CD4-positive, alpha-beta memory T cell (primary cell): Measurements from ENCODE around the gene BCAS1. TPM values are rescaled to one million over a fixed set of nuclear protein-coding genes. Genes with fewer than 3 reads are reported as not detected.

Experiments used
- CTCF ChIA-PET: fragments of 350-600 bp; sonication (Branson Sonifier 250); formaldehyde crosslinking; loops from one replicate; lab custom pipeline; 2021; ENCODE audit warnings: inconsistent platforms; ENCODE audit not compliant: partially characterized antibody; lab: Charles Lee
- POLR2A ChIA-PET: fragments of 350-600 bp; sonication (Branson Sonifier 250); formaldehyde crosslinking; loops from one replicate; lab custom pipeline; 2021; ENCODE audit not compliant: partially characterized antibody; lab: Charles Lee
- DNase-seq, 5 donors: peaks; one replicate each; pipeline versions ENCODE4 v3.0.0 to v3.0.0-alpha.2; 2020 to 2022; ENCODE audit warnings: mixed read lengths in 1 of 5
- H3K27ac ChIP-seq: one replicate; pipeline ENCODE4 v1.7.0; 2013; ENCODE audit warnings: low read depth, low read length
- H3K27me3 ChIP-seq: 2 replicates; pipeline ENCODE4 v1.7.0; 2013; ENCODE audit warnings: mild to moderate bottlenecking, low read length, moderate library complexity; ENCODE audit not compliant: insufficient read depth
- H3K36me3 ChIP-seq: 2 replicates; pipeline ENCODE4 v1.7.0; 2013; ENCODE audit warnings: mild to moderate bottlenecking, low read length, moderate library complexity; ENCODE audit not compliant: insufficient read depth
- H3K4me1 ChIP-seq: 2 replicates; pipeline ENCODE4 v1.7.0; 2013; ENCODE audit warnings: mild to moderate bottlenecking, low read length, moderate library complexity; ENCODE audit not compliant: insufficient read depth
- H3K4me3 ChIP-seq, 2 donors: one replicate each; pipeline ENCODE4 v1.7.0; 2013; ENCODE audit warnings: low read length in 2 of 2, mild to moderate bottlenecking in 1 of 2
- H3K9me3 ChIP-seq, 2 donors: one replicate each; pipeline ENCODE4 v1.7.0; 2013; ENCODE audit warnings: low read length in 2 of 2, control low read depth in 1 of 2; ENCODE audit not compliant: control insufficient read depth in 1 of 2
- H3K27ac Mint-ChIP-seq, 7 donors: one replicate each; pipeline ENCODE4 v1.8.0; 2020 to 2021; ENCODE audit warnings: mixed read lengths in 7 of 7, mild to moderate bottlenecking in 6 of 7, inconsistent platforms in 3 of 7, moderate library complexity in 3 of 7
- H3K27me3 Mint-ChIP-seq, 2 donors: one replicate each; pipeline ENCODE4 v1.8.0; 2020 to 2021; ENCODE audit warnings: mixed read lengths in 2 of 2
- H3K36me3 Mint-ChIP-seq, 2 donors: one replicate each; pipeline ENCODE4 v1.8.0; 2020 to 2021; ENCODE audit warnings: mixed read lengths in 2 of 2, inconsistent platforms in 1 of 2, mild to moderate bottlenecking in 1 of 2
- H3K4me1 Mint-ChIP-seq, 4 donors: one replicate each; pipeline ENCODE4 v1.8.0; 2020 to 2021; ENCODE audit warnings: mixed read lengths in 4 of 4, mild to moderate bottlenecking in 1 of 4
- H3K4me3 Mint-ChIP-seq, 8 donors: one replicate each; pipeline ENCODE4 v1.8.0; 2020 to 2021; ENCODE audit warnings: mixed read lengths in 8 of 8, mild to moderate bottlenecking in 7 of 8, moderate library complexity in 6 of 8, inconsistent platforms in 3 of 8
- H3K9me3 Mint-ChIP-seq, 8 donors: one replicate each; pipeline ENCODE4 v1.8.0; 2020 to 2021; ENCODE audit warnings: mixed read lengths in 8 of 8, mild to moderate bottlenecking in 5 of 8, inconsistent platforms in 3 of 8, moderate library complexity in 1 of 8
- intact Hi-C: fragments of 100-400 bp; cut with micrococcal nuclease; formaldehyde crosslinking; loops from one replicate; pipeline ENCODE4 v1.15.1; 2023
- polyA plus RNA-seq, 2 donors: library from polyadenylated mRNA; unstranded; fragments of 300-500 nt; fragmentation: Illumina TruSeq; gene quantifications; one replicate each; pipeline ENCODE4 v1.2.3, GENCODE V29; 2021
- total RNA-seq, 2 experiments: library from RNA; stranded (reverse); gene quantifications; one replicate each; pipeline ENCODE4 v1.2.3, GENCODE V29; 2021

The BCAS1 gene, protein sequence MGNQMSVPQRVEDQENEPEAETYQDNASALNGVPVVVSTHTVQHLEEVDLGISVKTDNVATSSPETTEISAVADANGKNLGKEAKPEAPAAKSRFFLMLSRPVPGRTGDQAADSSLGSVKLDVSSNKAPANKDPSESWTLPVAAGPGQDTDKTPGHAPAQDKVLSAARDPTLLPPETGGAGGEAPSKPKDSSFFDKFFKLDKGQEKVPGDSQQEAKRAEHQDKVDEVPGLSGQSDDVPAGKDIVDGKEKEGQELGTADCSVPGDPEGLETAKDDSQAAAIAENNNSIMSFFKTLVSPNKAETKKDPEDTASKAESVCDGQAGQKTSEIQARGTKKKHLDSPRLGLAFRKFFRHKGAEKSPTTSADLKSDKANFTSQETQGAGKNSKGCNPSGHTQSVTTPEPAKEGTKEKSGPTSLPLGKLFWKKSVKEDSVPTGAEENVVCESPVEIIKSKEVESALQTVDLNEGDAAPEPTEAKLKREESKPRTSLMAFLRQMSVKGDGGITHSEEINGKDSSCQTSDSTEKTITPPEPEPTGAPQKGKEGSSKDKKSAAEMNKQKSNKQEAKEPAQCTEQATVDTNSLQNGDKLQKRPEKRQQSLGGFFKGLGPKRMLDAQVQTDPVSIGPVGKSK
- total RNA-seq: under 1 TPM; 0.25 to 0.32 TPM
- under 1 TPM in 1 of 2 donors, not detected in 1; 0.17 TPM for polyA plus RNA-seq

DNA sequence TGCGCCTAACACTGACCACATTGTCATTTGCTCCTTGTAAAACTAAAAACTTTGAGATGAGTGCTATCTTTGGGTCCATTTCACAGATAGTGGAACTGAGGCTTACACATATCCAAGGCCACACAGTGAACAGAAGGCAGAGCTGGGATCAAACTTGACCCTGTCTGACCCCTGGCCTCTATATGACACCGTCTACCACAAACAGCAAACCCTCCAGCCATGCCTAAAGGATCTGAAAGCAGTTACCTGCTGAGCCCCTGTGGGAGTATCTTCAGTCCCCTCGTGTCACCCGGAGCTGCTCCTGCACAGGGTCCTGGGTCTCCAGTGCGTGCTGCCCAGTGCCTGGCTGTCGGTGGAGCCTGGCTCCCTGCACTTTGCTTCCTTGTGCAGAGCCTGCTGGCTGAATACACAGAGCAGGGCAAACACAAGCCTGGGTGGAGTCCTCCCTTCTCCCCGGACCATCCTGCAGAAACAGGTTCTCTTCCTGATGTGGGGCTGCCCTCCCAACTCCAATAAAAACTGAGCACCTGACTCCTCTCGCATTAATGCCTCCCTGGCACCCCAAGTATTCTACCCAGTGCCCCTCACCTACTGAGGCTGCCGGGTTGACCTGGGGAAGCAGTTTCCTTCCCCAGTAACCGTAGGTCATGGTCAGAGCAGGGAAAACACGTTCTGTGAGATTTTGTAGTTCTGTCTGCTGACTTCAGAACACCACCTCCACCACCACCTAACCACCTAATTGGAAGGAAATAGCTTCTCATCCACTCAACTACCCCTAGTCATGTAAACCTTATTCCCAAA, at the start of gene BCAS1:
Gene BCAS1 (minus strand): TSS at position 408 of the 801 bp plus-strand sequence. CDS start 11,876 bp downstream, outside the sequence.
- Mint-ChIP-seq H3K27ac (no peak within 1 kb of the TSS), H3K9me3 (peaks cover 0 to 2% (median 0%) of the 10 kb centered on the region in 8 donors), H3K36me3 (no peaks in the 10 kb centered on the region), H3K4me1 (no peaks in the 10 kb centered on the region), H3K27me3 (peaks cover 0 to 2% of the 10 kb centered on the region in 2 donors), H3K4me3 (no peak within 1 kb of the TSS)
- Histone ChIP-seq H3K27ac (no peak within 1 kb of the TSS), H3K9me3 (no peaks in the 10 kb centered on the region), H3K27me3 (no peaks in the 10 kb centered on the region), H3K4me1 (no peaks in the 10 kb centered on the region), H3K36me3 (no peaks in the 10 kb centered on the region), H3K4me3 (no peak within 1 kb of the TSS)
- ChIA-PET CTCF (interaction anchor here (1.0 to 1.1 kb wide), 2 partner anchors 9 to 33 kb away, joined by 3 read pairs; no protein-coding TSS in a partner anchor), POLR2A (no interaction called here)
- intact Hi-C loops: no loop called here
- no peak for DNase-seq

DNA sequence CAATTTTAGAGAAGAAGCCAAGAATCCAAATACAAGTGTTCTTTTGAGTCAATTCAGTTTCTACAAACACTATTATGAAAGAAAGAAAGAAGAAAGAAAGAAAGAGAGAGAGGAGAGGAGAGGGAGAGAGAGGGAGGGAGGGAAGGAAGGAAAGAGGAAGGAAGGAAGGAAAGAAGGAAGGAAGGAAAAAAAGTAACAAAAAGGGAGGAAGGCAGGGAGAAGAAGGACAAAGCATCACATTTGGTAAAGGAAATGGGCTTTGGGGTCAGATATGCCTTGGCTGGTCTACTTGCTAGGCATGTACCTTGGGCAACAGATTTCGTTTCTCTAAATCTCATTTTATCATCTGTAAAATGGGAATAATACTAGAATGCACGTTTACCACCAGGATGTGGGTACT, 49.4 kb upstream of the BCAS1 start:
- CTCF ChIA-PET: no interaction called here
- H3K27ac ChIP-seq: no peak overlapping the region
- H3K36me3 ChIP-seq: no peaks in the 10 kb centered on the region
- H3K9me3 ChIP-seq: no peaks in the 10 kb centered on the region
- no peak overlapping the region for H3K4me3 Mint-ChIP-seq
- no peak overlapping the region for H3K4me3 ChIP-seq
- POLR2A ChIA-PET: no interaction called here
- H3K9me3 Mint-ChIP-seq: no peaks in the 10 kb centered on the region
- H3K4me1 Mint-ChIP-seq: no peaks in the 10 kb centered on the region
- H3K27ac Mint-ChIP-seq: no peak overlapping the region
- intact Hi-C loops: no loop called here
- H3K36me3 Mint-ChIP-seq: no peaks in the 10 kb centered on the region
- no peaks in the 10 kb centered on the region for H3K27me3 ChIP-seq
- no peak for DNase-seq
- peaks cover 0 to 1% of the 10 kb centered on the region in 2 donors for H3K27me3 Mint-ChIP-seq
- no peaks in the 10 kb centered on the region for H3K4me1 ChIP-seq

DNA sequence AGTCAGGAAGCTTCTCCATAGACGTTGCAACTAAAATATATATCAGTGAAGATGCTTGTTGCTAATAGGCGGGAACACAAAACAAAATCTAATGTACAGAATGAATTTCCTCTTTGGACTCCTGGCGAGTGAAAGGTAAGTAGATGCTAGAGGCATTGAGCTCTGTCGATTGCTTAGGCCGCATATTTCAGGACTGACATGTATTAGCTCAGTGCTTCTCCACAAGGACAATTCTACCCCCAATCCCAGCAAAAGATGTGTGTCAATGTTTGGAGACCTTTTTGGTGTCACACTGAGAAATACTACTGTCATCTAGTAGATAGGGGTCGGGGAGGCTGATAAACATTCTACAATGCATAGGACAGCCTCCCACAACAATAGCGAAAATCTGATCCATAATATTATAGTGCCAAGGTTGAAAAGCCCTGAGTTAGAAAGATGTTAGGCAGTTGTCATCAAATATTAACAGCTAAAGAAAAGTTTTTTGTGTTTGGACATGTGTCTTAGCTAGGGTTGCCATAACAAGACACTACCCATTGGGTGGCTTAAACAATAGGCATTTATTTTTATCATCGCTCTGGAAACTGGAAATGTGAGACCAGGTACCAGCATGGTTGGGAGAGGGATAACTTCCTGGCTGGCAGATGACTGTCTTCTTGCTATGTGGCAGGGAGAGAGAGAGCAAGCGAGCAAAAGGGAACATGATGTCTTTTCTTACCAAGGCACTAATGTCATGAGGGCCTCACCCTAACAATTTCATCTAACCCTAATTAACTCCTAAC, 48.0 kb upstream of the BCAS1 start:
- Histone ChIP-seq H3K4me3 (no peak overlapping the region), H3K36me3 (no peaks in the 10 kb centered on the region), H3K4me1 (no peaks in the 10 kb centered on the region), H3K27ac (no peak overlapping the region), H3K27me3 (no peaks in the 10 kb centered on the region), H3K9me3 (no peaks in the 10 kb centered on the region)
- Mint-ChIP-seq H3K27me3 (peaks cover 2 to 5% of the 10 kb centered on the region in 2 donors), H3K4me3 (no peak overlapping the region), H3K9me3 (no peaks in the 10 kb centered on the region), H3K27ac (no peak overlapping the region), H3K4me1 (no peaks in the 10 kb centered on the region), H3K36me3 (no peaks in the 10 kb centered on the region)
- no peak for DNase-seq
- CTCF ChIA-PET: interaction anchor here (1.9 to 2.6 kb wide), 2 partner anchors 12 to 15 kb away, joined by 5 to 10 read pairs; no protein-coding TSS in a partner anchor
- POLR2A ChIA-PET: no interaction called here
- intact Hi-C loops: no loop called here

DNA sequence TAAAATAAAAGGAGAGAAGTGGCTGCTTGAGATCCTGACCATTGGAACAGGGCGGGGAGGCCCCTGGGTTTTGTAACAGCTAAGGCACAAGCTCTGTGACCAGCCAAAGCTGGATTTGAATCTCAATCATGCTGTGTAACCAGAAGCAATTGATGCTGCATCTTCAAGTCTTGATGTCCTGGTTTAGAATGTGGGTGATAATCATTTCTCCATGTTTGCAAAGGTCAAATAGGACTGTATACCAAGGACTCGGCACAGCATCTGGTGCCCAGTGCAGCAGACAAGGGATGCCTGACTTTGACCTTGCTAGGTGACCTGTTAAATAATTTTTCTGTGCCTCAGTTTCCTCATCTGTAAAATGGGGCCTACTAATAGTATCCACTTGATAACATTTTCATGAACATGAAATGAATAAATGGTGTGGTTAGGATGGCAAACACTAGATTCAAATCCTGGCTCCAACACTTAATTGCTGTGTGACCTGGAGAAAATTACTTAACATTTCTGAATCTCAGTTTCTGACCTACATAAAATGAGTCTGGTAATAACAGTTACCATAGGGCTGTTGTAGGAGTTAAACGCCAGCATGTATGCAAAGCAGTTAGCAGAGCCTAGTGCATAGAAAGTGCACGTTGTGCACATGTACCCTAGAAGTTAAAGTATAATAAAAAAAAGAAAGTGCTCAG, 46.3 kb upstream of the BCAS1 start:
- H3K36me3 Mint-ChIP-seq: no peaks in the 10 kb centered on the region
- no peak overlapping the region for H3K27ac ChIP-seq
- DNase-seq: no peak
- H3K4me3 ChIP-seq: no peak overlapping the region
- no peaks in the 10 kb centered on the region for H3K4me1 ChIP-seq
- no peaks in the 10 kb centered on the region for H3K36me3 ChIP-seq
- no peak overlapping the region for H3K4me3 Mint-ChIP-seq
- CTCF ChIA-PET: interaction anchor here (1.2 to 2.6 kb wide), 3 partner anchors 10 to 13 kb away, joined by 3 to 10 read pairs (median 5); no protein-coding TSS in a partner anchor
- no peaks in the 10 kb centered on the region for H3K27me3 ChIP-seq
- H3K27me3 Mint-ChIP-seq: peaks cover 4 to 5% of the 10 kb centered on the region in 2 donors
- no peaks in the 10 kb centered on the region for H3K4me1 Mint-ChIP-seq
- no peak overlapping the region for H3K27ac Mint-ChIP-seq
- peaks cover 0 to under 1% (median 0%) of the 10 kb centered on the region in 8 donors for H3K9me3 Mint-ChIP-seq
- POLR2A ChIA-PET: interaction anchor here (0.6 kb wide), 1 partner anchor 61 kb away, joined by 3 read pairs; no protein-coding TSS in a partner anchor
- no peaks in the 10 kb centered on the region for H3K9me3 ChIP-seq
- intact Hi-C loops: no loop called here

DNA sequence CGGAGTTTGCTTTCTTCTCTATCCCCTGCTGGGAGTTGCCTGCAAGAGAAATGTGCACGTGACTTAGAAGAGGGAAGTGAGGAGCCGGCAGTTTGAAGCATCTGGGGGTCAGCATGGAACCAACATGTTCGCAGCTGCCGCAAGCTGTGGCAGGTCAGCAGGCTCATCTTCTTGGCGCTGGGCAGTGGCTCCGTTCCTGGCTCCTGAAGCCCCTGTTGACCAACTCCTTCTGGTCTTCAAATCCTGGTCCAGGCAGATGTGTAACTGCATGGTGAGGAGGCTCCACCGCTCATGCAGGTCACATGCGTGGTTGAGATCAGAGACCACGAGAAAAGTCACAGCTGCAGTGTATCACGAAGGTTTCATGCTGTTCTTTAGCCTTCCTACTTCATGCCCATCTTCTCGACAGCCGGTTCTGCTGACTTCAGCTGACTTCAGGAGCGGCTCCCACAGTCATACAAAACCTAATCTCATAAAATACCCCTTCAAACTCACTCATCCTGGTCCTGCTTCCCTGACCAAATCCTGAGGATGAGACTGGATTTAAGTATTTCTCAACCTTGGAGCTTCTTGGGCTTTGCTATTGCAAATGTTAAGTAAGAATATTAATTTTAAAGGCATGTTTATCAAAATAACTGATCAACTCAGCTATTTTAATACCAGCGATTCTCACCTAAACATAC, 44.9 kb upstream of the BCAS1 start:
- Histone ChIP-seq H3K4me1 (no peaks in the 10 kb centered on the region), H3K27me3 (no peaks in the 10 kb centered on the region), H3K9me3 (no peaks in the 10 kb centered on the region), H3K36me3 (no peaks in the 10 kb centered on the region), H3K27ac (no peak overlapping the region), H3K4me3 (no peak overlapping the region)
- peaks cover 5 to 8% of the 10 kb centered on the region in 2 donors for H3K27me3 Mint-ChIP-seq
- intact Hi-C loops: no loop called here
- no peak overlapping the region for H3K27ac Mint-ChIP-seq
- ChIA-PET POLR2A (no interaction called here), CTCF (interaction anchor here (0.7 to 1.2 kb wide), 2 partner anchors 8 to 17 kb away, joined by 3 read pairs; no protein-coding TSS in a partner anchor)
- H3K4me1 Mint-ChIP-seq: no peaks in the 10 kb centered on the region
- peaks cover 0 to 2% of the 10 kb centered on the region in 2 donors for H3K36me3 Mint-ChIP-seq
- H3K9me3 Mint-ChIP-seq: peaks cover 0 to 4% (median 0%) of the 10 kb centered on the region in 8 donors
- no peak overlapping the region for H3K4me3 Mint-ChIP-seq
- no peak for DNase-seq

DNA sequence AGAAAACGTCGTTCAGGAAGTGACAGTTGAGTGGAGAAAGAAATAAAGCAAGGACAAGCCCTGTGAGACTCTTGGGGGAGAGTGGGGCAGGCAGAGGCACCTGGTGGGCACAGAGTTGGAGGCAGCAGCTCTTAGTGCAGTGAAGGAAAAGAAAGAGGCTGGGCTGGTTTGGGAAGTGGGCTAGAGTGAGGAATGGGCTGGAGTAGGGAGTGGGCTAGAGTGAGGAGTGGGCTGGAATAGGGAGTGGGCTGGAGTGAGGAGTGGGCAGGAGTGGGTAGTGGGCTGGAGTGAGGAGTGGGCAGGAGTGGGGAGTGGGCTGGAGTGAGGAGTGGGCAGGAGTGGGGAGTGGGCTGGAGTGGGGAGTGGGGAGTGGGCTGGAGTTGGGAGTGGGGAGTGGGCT, 43.7 kb upstream of the BCAS1 start:
- Histone ChIP-seq H3K4me1 (no peaks in the 10 kb centered on the region), H3K27ac (no peak overlapping the region), H3K4me3 (no peak overlapping the region), H3K27me3 (no peaks in the 10 kb centered on the region), H3K36me3 (no peaks in the 10 kb centered on the region), H3K9me3 (no peaks in the 10 kb centered on the region)
- H3K4me3 Mint-ChIP-seq: no peak overlapping the region
- CTCF ChIA-PET: no interaction called here
- H3K27ac Mint-ChIP-seq: peak overlapping the region in 1 of 7 donors; percentile 14
- peaks cover 0 to 4% of the 10 kb centered on the region in 2 donors for H3K36me3 Mint-ChIP-seq
- H3K27me3 Mint-ChIP-seq: peaks cover 5 to 11% of the 10 kb centered on the region in 2 donors
- peaks cover 0 to 4% (median 0%) of the 10 kb centered on the region in 8 donors for H3K9me3 Mint-ChIP-seq
- H3K4me1 Mint-ChIP-seq: no peaks in the 10 kb centered on the region
- intact Hi-C loops: no loop called here
- DNase-seq: no peak
- POLR2A ChIA-PET: no interaction called here
